GM12892 (cell line): ENCODE data around the gene IFNA16.
"Not testable (repeated sequence)": the region's sequence is repeated elsewhere in the genome, so short reads cannot be mapped to it uniquely, and the experiment has no call there.

ENCODE experiments used
- POLR2A ChIP-seq: IDR thresholded peaks from 2 replicates; pipeline ENCODE4 v1.6.1; 2011; ENCODE audit warnings: low read depth, low read length, control low read depth
- POLR2AphosphoS5 ChIP-seq: IDR thresholded peaks from 2 replicates; pipeline ENCODE4 v1.6.1; 2011; ENCODE audit warnings: low read depth, low read length, control low read depth
- TAF1 ChIP-seq: IDR thresholded peaks from 2 replicates; pipeline ENCODE4 v1.6.1; 2011; ENCODE audit warnings: low read depth, mild to moderate bottlenecking, control low read depth, low read length, borderline replicate concordance

DNA sequence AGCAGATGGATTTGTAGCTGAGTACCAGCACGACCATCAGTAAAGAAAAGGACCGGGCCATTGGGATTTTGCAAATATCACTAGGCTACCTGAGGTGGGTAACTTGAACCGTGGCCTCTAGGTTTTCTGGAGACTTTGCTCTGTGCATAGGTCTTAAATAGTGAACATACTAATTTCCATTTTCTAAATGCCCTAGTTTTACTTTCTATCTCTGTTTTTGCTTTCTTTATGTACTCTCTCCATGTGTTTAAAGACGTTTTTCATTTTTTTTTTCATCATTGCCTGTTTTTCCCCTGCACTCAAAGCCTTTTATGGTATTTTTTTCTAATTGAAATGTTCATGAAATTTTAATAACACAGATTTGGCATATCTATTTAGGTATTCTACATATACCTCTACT is 15.0 kb downstream of the IFNA16 start, which contains the start of gene IFNA7:
- not testable (repeated sequence) for TF ChIP-seq POLR2A, POLR2AphosphoS5, TAF1
